ENCODE data around the gene BABAM2. TPM values are rescaled to one million over a fixed set of nuclear protein-coding genes. Genes with fewer than 3 reads are reported as not detected.

The BABAM2 gene
- total RNA-seq, 4 donors from 2014 or later, result 57.2 to 72.2 (median 67.5) TPM

- DNase-seq, result no peak
- Histone ChIP-seq H3K27ac (peak overlapping the region; percentile 89 to 96 (median 92)), H3K4me1 (peaks cover 36 to 51% of the 10 kb centered on the region in 2 donors), H3K9me3 (no peaks in the 10 kb centered on the region), H3K36me3 (no peaks in the 10 kb centered on the region), H3K27me3 (no peaks in the 10 kb centered on the region), H3K4me3 (no peak overlapping the region)
- ATAC-seq, result no peak
- in situ Hi-C loops (cut with MboI; ENCODE audit: low sequenced_read_pairs in 4 of 4), result loop anchor here in 2 of 4 donors (5.0 to 10.0 kb wide), 2 partner anchors 40 to 232 kb away; partner anchors contain the start of gene FOSL2 (in 1 of the 2)
- TF ChIP-seq CTCF (IDR thresholded peaks at IDR 0.05 in 4 of 5, conservative IDR thresholded peaks at IDR 0.05 in 1 of 5) (no peak), POLR2A (IDR thresholded peaks at IDR 0.05) (no peak)
- intact Hi-C loops (cut with DNase I; ENCODE audit: low total_unique reads), result loop anchor here (5.0 kb wide), 3 partner anchors 115 to 270 kb away; partner anchors contain the start of genes BABAM2 and RBKS
Measured at GRCh38 chr2:28162564-28162963, 272.0 kb downstream of the BABAM2 start.

GRCh38 chr2:28163028-28163427, 272.5 kb downstream of the BABAM2 start:
- H3K4me1 ChIP-seq, result peaks cover 36 to 53% of the 10 kb centered on the region in 2 donors

GRCh38 chr2:28163627-28164279, 273.2 kb downstream of the BABAM2 start:
- Histone ChIP-seq H3K9me3 (no peaks in the 10 kb centered on the region), H3K27me3 (no peaks in the 10 kb centered on the region), H3K36me3 (no peaks in the 10 kb centered on the region), H3K27ac (peak overlapping the region; percentile 89 to 96 (median 92)), H3K4me3 (peak overlapping the region in 1 of 4 donors; percentile 15), H3K4me1 (peaks cover 36 to 60% of the 10 kb centered on the region in 2 donors)
- peak; percentile 91 to 96 for DNase-seq
- ATAC-seq, result peak; percentile 84 to 85
- TF ChIP-seq CTCF (IDR thresholded peaks at IDR 0.05 in 4 of 5, conservative IDR thresholded peaks at IDR 0.05 in 1 of 5) (no peak), POLR2A (IDR thresholded peaks at IDR 0.05) (peak in 1 of 2 donors; percentile 28)
- in situ Hi-C loops (cut with MboI; ENCODE audit: low sequenced_read_pairs in 4 of 4) (loop anchor here in 2 of 4 donors (5.0 to 10.0 kb wide), 2 partner anchors 39 to 231 kb away; partner anchors contain the start of gene FOSL2 (in 1 of the 2)), intact Hi-C loops (cut with DNase I; ENCODE audit: low total_unique reads) (loop anchor here (1.0 to 5.0 kb wide), 5 partner anchors 38 to 271 kb away; partner anchors contain the start of genes BABAM2 and RBKS)

More at GRCh38 chr2:28163028-28163427, 272.5 kb downstream of the BABAM2 start:
- DNase-seq (peak; percentile 74 to 87), ATAC-seq (peak; percentile 37 to 52)
- peak overlapping the region; percentile 89 to 96 (median 92) for H3K27ac ChIP-seq
- in situ Hi-C loops (cut with MboI; ENCODE audit: low sequenced_read_pairs in 4 of 4) (loop anchor here in 2 of 4 donors (5.0 to 10.0 kb wide), 2 partner anchors 39 to 232 kb away; partner anchors contain the start of gene FOSL2 (in 1 of the 2)), intact Hi-C loops (cut with DNase I; ENCODE audit: low total_unique reads) (loop anchor here (1.0 to 5.0 kb wide), 5 partner anchors 38 to 271 kb away; partner anchors contain the start of genes BABAM2 and RBKS)
- H3K27me3 ChIP-seq, result no peaks in the 10 kb centered on the region
- no peaks in the 10 kb centered on the region for H3K36me3 ChIP-seq
- TF ChIP-seq CTCF (IDR thresholded peaks at IDR 0.05 in 4 of 5, conservative IDR thresholded peaks at IDR 0.05 in 1 of 5) (no peak), POLR2A (IDR thresholded peaks at IDR 0.05) (no peak)
- H3K4me3 ChIP-seq, result no peak overlapping the region
- no peaks in the 10 kb centered on the region for H3K9me3 ChIP-seq

GRCh38 chr2:28164280-28164801, 273.8 kb downstream of the BABAM2 start:
- peak overlapping the region; percentile 89 to 96 (median 92) for H3K27ac ChIP-seq
- DNase-seq (peak; percentile 68 to 88), ATAC-seq (peak; percentile 81 to 86)
- peak in 1 of 2 donors; percentile 50 for TF ChIP-seq POLR2A (IDR thresholded peaks at IDR 0.05)
- no peak for TF ChIP-seq CTCF (IDR thresholded peaks at IDR 0.05 in 4 of 5, conservative IDR thresholded peaks at IDR 0.05 in 1 of 5)
- H3K27me3 ChIP-seq, result no peaks in the 10 kb centered on the region
- H3K4me1 ChIP-seq, result peaks cover 36 to 61% of the 10 kb centered on the region in 2 donors
- H3K4me3 ChIP-seq, result peak overlapping the region in 3 of 4 donors; percentile 17 to 25 (median 24)
- no peaks in the 10 kb centered on the region for H3K36me3 ChIP-seq
- intact Hi-C loops (cut with DNase I; ENCODE audit: low total_unique reads) (loop anchor here (5.0 kb wide), 3 partner anchors 113 to 272 kb away; partner anchors contain the start of genes BABAM2 and RBKS), in situ Hi-C loops (cut with MboI; ENCODE audit: low sequenced_read_pairs in 4 of 4) (loop anchor here in 2 of 4 donors (5.0 to 10.0 kb wide), 2 partner anchors 38 to 230 kb away; partner anchors contain the start of gene FOSL2 (in 1 of the 2))
- no peaks in the 10 kb centered on the region for H3K9me3 ChIP-seq

All from gastrocnemius medialis (tissue), 4 donors.